DOHH2 (cell line): ENCODE results near the gene SEC22C.

Source experiments
- H3F3A ChIP-seq: fragments of 200-600 bp; sonication (generic), shearing (Covaris generic); 2 replicates; pipeline ENCODE4 v1.6.0; 2016; ENCODE audit warnings: antibody characterized with exemption, mild to moderate bottlenecking; ENCODE audit not compliant: control insufficient read depth, insufficient read depth
- H3K27ac ChIP-seq: fragments of 200-600 bp; sonication (generic); 2 replicates; pipeline ENCODE4 v1.5.1; 2014; ENCODE audit warnings: low read depth, mild to moderate bottlenecking, low read length, moderate library complexity
- H3K27me3 ChIP-seq: fragments of 200-600 bp; sonication (generic); 2 replicates; pipeline ENCODE4 v1.6.1; 2014; ENCODE audit warnings: mild to moderate bottlenecking, low read length, mixed read lengths; ENCODE audit not compliant: control insufficient read depth
- H3K36me3 ChIP-seq: fragments of 200-600 bp; sonication (generic); 2 replicates; pipeline ENCODE4 v1.6.1; 2014; ENCODE audit warnings: mild to moderate bottlenecking, low read length, moderate library complexity, mixed read lengths; ENCODE audit not compliant: control insufficient read depth
- H3K4me1 ChIP-seq: fragments of 200-600 bp; sonication (generic); 2 replicates; pipeline ENCODE4 v1.6.1; 2014; ENCODE audit warnings: mild to moderate bottlenecking, low read length, mixed read lengths; ENCODE audit not compliant: control insufficient read depth
- H3K4me2 ChIP-seq: fragments of 200-600 bp; sonication (generic); 2 replicates; pipeline ENCODE4 v1.6.0; 2014; ENCODE audit warnings: mild to moderate bottlenecking, low read length, moderate library complexity
- H3K4me3 ChIP-seq: fragments of 200-600 bp; sonication (generic); 2 replicates; pipeline ENCODE4 v1.5.1; 2014; ENCODE audit warnings: mild to moderate bottlenecking, low read length, mixed read lengths
- H3K79me2 ChIP-seq: fragments of 200-600 bp; sonication (generic); 2 replicates; pipeline ENCODE4 v1.6.1; 2014; ENCODE audit warnings: mild to moderate bottlenecking, low read length, mixed read lengths; ENCODE audit not compliant: control insufficient read depth
- H3K9me2 ChIP-seq: fragments of 200-600 bp; sonication (generic); replicated peaks from 2 replicates; pipeline ENCODE4 v1.6.1; 2014; ENCODE audit warnings: mild to moderate bottlenecking, low read length, mixed read lengths; ENCODE audit not compliant: control insufficient read depth
- H3K9me3 ChIP-seq: fragments of 200-600 bp; sonication (generic); 2 replicates; pipeline ENCODE4 v1.6.1; 2014; ENCODE audit warnings: antibody characterized with exemption, low read length, mixed read lengths; ENCODE audit not compliant: control insufficient read depth, insufficient read depth
- H4K20me1 ChIP-seq: fragments of 200-600 bp; sonication (generic); 2 replicates; pipeline ENCODE4 v1.6.0; 2014; ENCODE audit warnings: low read depth, mild to moderate bottlenecking, antibody characterized with exemption, low read length, moderate library complexity; ENCODE audit not compliant: control insufficient read depth, insufficient read depth
- CTCF ChIP-seq: fragments of 200-600 bp; sonication (generic); IDR thresholded peaks from one replicate; pipeline ENCODE4 v1.5.1; 2014; ENCODE audit warnings: antibody characterized with exemption, mild to moderate bottlenecking, low read depth, low read length; ENCODE audit not compliant: poor library complexity, severe bottlenecking
- EZH2phosphoT487 ChIP-seq: fragments of 200-600 bp; sonication (generic); IDR thresholded peaks from 2 replicates; pipeline ENCODE4 v1.6.1; 2017; ENCODE audit warnings: borderline replicate concordance, mild to moderate bottlenecking, antibody characterized with exemption, low read length, moderate library complexity, mixed read lengths

Gene SEC22C

GRCh38 chr3:42501321-42501680 is 80.5 kb downstream of the SEC22C start:
- Histone ChIP-seq H3K9me3 (no peaks in the 10 kb centered on the region), H4K20me1 (no peaks in the 10 kb centered on the region), H3K27me3 (peaks cover 46% of the 10 kb centered on the region), H3K4me2 (peak overlapping the region; percentile 78), H3K9me2 (no peaks in the 10 kb centered on the region), H3K79me2 (no peaks in the 10 kb centered on the region), H3K27ac (no peak overlapping the region), H3K4me1 (peaks cover 10% of the 10 kb centered on the region), H3F3A (no peaks in the 10 kb centered on the region), H3K4me3 (peak overlapping the region; percentile 71), H3K36me3 (no peaks in the 10 kb centered on the region)
- TF ChIP-seq CTCF (no peak), EZH2phosphoT487 (no peak)

GRCh38 chr3:42500909-42501308 is 80.9 kb downstream of the SEC22C start:
- Histone ChIP-seq H3K9me3 (no peaks in the 10 kb centered on the region), H3K4me3 (no peak overlapping the region), H3K79me2 (no peaks in the 10 kb centered on the region), H3K36me3 (no peaks in the 10 kb centered on the region), H3K4me1 (peaks cover 10% of the 10 kb centered on the region), H3K27ac (no peak overlapping the region), H3F3A (no peaks in the 10 kb centered on the region), H3K4me2 (no peak overlapping the region; the same call in 1 of the 2 replicates), H4K20me1 (no peaks in the 10 kb centered on the region), H3K27me3 (peaks cover 46% of the 10 kb centered on the region), H3K9me2 (no peaks in the 10 kb centered on the region)
- no peak for TF ChIP-seq EZH2phosphoT487
- TF ChIP-seq CTCF: no peak

GRCh38 chr3:42500091-42500490 is 81.7 kb downstream of the SEC22C start:
- Histone ChIP-seq H3F3A (no peaks in the 10 kb centered on the region), H3K4me1 (peaks cover 10% of the 10 kb centered on the region), H3K79me2 (no peaks in the 10 kb centered on the region), H3K9me2 (no peaks in the 10 kb centered on the region), H3K27ac (no peak overlapping the region), H3K36me3 (no peaks in the 10 kb centered on the region), H3K9me3 (no peaks in the 10 kb centered on the region), H3K4me3 (no peak overlapping the region), H3K4me2 (no peak overlapping the region), H3K27me3 (peaks cover 46% of the 10 kb centered on the region), H4K20me1 (no peaks in the 10 kb centered on the region)
- no peak for TF ChIP-seq CTCF
- TF ChIP-seq EZH2phosphoT487: no peak

- Histone ChIP-seq H4K20me1 (no peaks in the 10 kb centered on the region), H3K4me2 (no peak overlapping the region), H3K27me3 (peaks cover 46% of the 10 kb centered on the region)
These were observed 82.3 kb downstream of the SEC22C start for GRCh38 chr3:42499478-42499871.

More at GRCh38 chr3:42499478-42499871, 82.3 kb downstream of the SEC22C start:
- H3K9me3 ChIP-seq: no peaks in the 10 kb centered on the region
- no peak overlapping the region for H3K4me3 ChIP-seq
- H3F3A ChIP-seq: no peaks in the 10 kb centered on the region
- H3K4me1 ChIP-seq: peaks cover 10% of the 10 kb centered on the region
- H3K36me3 ChIP-seq: no peaks in the 10 kb centered on the region
- TF ChIP-seq CTCF (no peak), EZH2phosphoT487 (no peak)
- H3K27ac ChIP-seq: no peak overlapping the region
- no peaks in the 10 kb centered on the region for H3K9me2 ChIP-seq
- H3K79me2 ChIP-seq: no peaks in the 10 kb centered on the region
